ENCODE measurements around the gene REC8. TPM values are rescaled to one million over a fixed set of nuclear protein-coding genes. Genes with fewer than 3 reads are reported as not detected.

The REC8 gene, protein sequence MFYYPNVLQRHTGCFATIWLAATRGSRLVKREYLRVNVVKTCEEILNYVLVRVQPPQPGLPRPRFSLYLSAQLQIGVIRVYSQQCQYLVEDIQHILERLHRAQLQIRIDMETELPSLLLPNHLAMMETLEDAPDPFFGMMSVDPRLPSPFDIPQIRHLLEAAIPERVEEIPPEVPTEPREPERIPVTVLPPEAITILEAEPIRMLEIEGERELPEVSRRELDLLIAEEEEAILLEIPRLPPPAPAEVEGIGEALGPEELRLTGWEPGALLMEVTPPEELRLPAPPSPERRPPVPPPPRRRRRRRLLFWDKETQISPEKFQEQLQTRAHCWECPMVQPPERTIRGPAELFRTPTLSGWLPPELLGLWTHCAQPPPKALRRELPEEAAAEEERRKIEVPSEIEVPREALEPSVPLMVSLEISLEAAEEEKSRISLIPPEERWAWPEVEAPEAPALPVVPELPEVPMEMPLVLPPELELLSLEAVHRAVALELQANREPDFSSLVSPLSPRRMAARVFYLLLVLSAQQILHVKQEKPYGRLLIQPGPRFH
- total RNA-seq: 15.1 and 18.4 TPM in 2 replicates

DNA sequence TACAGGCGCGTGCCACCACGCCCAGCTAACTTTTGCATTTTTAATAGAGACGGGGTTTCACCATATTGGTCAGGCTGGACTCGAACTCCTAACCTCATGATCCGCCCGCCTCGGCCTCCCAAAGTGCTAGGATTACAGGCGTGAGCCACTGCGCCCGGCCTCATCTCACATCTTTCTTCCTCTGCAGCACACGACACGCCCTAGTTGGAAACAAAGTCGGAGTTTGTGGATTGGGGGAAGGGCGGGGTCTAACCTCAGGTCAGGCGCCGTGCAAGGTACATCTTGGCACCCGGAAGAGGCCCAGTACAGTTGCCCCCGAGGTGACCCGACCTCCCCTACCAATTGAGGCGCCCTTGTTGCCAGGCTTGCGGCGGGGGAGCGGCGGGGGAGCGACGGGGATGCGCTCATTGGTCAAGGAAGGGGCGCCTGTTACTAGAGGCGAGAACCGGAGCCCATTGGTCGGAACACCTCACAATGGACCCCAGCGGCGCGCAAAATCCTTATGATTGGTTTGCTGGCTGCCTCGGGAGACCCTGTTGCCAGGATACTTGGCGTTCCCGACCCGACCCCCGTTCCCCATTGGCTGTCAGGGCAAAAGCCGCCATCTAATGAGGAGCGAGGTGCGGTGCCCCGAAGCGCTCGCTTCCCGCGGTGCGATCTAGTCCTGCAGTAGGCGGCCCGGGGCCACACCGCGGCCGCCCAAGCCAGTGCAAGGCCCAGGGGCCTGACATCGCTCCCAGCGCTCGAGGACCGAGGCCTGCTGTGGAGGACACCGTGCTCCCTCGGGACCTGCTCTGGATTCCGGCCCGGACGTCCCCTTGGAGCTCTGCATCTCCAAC is at the start of gene REC8:
Gene REC8 (plus strand): TSS at position 659 of the 839 bp plus-strand sequence. CDS start 473 bp downstream, outside the sequence.

DNA sequence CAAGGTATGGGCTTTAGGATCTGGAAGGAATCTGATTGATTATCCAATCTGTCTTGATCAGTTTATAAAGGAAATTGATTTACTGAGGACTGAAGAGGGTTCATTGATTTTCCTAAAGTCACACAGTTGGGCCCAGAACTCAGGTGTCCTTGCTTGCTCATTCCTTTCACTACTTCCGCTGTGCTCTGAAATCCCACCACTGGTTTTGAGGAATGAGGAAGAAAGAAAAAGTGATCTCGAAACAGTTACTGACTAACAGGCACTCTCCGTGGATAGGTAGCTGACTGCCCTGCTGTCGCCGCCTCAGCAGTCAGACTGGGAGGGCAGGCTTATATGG is 41.5 kb upstream of the REC8 start, which contains the start of gene FITM1:
Gene FITM1 (plus strand): TSS at position 280 of the 337 bp plus-strand sequence. CDS start 905 bp downstream, outside the sequence.

DNA sequence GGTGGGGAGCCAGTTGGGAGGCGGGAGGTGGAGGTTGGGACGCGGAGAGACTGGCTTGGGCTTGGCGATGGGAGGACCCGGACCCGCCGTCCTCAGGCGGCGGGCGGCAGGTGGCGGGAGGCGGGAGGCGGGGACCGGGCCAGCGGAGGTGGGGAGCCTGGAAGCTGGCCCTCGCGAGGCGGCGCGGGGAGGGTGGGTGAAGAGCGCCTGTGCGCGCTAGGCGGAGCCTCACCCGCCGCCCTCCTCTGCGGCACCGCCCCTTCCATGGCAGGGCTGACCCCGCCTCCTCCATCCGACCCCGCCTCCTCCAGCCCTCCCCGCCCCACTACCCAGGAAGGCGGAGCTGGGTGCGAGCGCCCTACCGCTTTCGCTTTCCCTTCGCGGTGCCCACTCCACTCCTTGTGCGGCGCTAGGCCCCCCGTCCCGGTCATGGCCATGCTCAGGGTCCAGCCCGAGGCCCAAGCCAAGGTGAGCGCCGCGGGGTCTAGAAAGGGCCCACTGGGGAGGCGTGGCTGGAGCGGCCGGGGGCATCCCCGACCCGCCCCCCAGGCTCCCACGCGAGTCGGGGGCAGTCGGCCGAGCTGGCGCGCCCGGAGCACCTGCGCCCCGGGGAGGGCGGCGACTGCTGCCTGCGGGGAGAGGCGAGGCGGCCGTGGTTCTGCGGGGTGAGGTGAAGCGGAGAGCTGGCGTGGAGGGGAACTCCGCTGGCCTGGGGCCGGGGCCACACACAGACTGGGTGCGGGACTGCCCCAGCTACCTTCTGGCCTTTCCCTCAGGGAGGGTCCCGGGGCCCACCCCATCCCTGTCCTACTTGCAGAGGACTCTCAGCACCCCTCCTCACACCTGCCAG is 35.8 kb upstream of the REC8 start, which contains the start of gene PSME1:
Gene PSME1 (plus strand): TSS at position 361 of the 850 bp plus-strand sequence. CDS start 69 bp downstream, at position 430.

DNA sequence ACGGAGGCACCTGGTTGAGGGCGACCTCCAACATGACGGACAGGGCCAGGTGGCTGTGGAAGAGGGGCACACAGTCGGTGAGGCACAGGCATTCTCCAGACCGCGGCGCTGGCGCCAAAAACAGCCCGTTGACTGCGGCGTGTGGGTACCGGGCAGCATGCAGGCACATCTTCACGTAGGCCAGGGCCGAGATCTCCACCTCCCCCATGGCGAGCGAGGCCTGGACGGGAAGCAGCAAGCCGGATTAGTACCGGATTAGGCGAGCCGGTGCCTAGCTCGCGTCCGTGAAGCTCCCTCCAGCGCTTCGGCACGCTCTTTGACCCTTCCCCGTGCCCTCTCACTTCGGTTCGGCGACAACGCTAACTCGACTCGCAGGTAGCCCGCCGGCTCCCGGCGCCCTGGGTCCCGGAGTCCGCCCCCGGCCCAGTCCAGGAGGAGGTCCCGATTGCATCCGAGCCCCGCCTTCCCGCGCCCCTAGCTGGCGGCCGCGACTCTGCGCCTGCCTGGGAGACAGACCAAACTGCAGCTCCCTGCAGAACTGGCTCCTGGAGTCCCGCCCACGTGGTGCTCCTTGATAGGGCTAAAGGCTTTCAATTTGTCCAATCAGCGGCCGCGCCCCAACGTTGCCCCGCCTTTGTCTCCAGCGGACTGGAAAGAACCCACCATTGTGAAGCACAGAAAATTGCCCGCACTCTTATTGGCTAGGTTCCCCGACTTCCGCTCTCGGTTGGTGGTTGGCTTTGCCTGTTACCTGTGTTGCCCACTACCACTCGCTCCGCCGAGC is 30.6 kb upstream of the REC8 start, which contains the start of gene EMC9:
Gene EMC9 (minus strand): TSS at position 495 of the 784 bp plus-strand sequence. CDS start 287 bp downstream, at position 208.

DNA sequence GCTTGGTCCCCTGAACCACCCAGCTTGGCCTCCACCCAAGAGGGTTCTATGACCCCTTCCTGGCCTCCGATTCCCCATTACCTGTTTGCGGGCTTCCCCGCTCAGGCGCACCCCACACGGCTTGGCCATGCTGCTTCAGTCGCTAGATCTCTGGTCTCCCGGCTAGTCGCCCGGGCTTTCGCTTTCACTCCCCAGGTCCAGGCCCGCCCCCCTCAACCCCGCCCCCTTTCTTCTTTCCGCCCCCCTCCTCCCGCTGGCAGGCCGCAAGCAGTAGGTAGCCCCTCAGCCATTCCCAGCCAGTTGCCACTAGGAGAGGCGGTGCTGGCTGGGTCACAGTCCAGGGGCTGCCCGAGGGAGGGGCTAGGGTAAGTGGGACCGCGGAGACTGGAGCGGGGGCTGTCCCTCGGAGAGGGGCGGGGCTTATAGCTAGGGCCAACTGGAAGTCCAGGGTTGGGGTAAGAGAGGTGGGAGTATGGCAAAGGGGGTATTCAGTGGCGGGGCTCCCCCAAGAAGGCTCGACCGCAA is 25.4 kb upstream of the REC8 start, which contains the start of gene PSME2:
Gene PSME2 (minus strand): TSS at position 158 of the 525 bp plus-strand sequence. CDS start 29 bp downstream, at position 129.

DNA sequence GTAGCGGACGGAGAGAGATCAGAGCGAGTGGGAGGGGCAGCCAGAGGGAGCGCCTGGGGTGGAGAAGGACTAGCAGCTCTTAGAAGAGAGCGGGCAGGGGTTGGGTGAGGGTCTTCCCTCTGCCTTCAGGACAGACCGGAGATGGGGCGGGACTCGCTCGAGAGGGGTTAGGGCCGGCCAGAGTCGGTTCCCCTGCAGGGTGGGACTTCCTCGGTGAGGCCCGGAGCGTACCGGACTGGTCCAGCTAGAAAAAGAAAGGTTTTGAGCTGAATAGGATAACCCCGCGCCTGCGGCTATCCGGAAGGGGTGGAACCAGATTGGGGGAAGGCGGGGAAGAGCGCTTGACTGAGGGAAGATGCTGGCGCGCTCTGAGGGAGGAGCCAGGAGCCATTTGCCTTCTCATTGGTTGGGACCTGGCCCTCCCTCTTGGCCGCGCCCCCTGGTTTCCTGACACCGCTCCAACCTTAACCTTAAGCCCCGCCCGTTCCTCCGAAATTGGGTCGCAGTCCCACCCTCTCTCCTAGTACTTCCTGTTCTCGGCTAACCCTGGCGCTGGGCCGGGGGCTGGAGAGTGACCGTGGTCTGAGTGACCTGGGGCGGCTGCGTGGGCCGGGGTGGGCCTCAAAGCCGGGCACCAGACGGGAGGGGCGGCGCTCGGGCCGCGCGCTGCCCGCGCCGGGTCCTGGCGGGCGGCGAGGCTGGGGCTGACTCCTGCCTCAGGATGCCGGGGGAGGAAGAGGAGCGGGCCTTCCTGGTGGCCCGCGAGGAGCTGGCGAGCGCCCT is 24.7 kb upstream of the REC8 start, which contains the start of gene RNF31:
Gene RNF31 (plus strand): TSS at position 521 of the 783 bp plus-strand sequence. CDS start 201 bp downstream, at position 722.

DNA sequence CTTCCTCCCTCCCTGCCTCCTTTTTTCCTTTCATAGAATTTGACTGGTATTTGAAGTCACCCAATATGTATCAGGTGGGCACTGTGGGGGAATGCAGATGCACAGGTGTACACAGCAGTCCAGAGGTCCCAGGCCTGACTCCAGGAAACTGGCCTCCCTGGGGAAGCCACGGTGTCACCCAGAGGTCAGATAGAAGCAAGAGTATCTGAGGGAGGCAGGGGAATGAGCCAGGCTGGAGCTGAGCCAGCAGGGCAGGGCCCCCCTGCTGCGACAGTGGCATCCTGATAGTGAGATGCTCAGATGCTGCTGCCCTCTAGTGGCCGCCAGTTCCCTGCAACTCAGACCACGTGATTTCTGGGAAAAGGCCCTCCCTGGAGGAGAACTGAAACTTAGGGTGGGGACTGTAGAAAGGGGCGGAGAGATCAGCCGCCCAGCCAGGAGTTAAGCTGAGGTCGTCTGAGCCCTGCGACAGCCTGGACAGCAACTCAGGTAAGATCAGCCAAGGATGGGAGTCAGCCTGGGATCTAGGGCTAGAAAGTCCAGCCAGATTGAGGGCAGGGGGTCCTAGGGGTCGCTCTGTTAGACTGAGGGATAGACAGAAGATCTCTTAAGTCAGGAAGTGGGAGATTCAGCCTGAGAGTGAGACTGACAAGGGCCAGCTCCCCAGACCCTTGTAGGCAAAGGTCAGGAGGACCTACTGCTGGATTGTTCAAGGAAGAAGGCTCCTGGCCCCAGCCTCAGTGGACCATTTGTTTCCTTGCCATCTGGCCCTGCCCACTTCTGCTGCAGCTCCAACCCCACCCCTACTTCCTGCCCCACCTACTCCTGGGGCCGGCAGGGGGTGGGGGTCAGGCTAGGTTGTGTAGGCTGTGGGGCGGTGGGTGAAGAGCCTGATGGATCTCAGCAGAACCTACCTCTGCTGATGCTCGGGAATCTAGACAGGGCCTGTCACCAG is 10.8 kb upstream of the REC8 start, which contains the start of gene IRF9:
Gene IRF9 (plus strand): TSS at position 416 of the 955 bp plus-strand sequence. CDS start 880 bp downstream, outside the sequence.

DNA sequence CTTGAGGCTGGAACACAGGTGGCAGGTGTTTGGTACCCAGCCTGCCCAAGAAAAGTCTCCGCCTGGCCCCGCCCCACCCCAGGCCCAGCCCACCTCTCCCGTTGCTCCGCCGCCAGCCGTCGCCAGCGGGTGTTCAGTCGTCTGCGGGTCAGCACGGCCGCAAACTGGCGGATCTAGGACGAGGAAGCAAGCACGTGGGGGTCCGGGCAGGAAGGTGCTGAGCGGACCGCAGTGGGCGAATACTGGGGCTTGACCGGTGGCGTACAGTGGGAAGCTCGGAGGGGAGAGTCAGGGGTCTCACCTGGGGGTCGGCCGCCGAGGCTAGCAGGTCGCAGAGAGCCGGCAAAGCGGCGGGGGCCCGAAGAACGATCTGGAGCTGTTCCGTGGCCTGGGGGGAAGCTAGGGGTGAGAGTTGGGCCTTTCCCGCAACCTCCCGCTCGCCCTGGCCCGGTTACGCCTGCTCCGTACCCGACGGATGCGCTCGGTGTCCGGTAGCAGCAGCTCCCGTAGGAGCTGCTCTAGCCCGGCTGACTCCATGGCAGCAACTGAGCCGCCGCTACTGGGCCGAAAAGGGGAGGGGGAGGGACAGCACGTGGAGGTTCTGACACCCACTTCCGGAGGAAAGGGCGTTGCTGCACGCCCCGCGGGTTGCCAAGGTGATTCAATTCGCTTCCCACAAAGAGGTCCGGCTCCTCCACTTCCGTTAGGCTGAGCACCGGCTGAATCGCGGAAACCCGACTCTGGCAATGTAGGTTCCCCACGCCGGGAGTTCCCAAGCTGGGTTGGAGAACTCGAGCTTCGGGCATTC is 16.6 kb downstream of the REC8 start, which contains the start of gene IPO4:
Gene IPO4 (minus strand): TSS at position 566 of the 808 bp plus-strand sequence. CDS start 29 bp downstream, at position 537.

DNA sequence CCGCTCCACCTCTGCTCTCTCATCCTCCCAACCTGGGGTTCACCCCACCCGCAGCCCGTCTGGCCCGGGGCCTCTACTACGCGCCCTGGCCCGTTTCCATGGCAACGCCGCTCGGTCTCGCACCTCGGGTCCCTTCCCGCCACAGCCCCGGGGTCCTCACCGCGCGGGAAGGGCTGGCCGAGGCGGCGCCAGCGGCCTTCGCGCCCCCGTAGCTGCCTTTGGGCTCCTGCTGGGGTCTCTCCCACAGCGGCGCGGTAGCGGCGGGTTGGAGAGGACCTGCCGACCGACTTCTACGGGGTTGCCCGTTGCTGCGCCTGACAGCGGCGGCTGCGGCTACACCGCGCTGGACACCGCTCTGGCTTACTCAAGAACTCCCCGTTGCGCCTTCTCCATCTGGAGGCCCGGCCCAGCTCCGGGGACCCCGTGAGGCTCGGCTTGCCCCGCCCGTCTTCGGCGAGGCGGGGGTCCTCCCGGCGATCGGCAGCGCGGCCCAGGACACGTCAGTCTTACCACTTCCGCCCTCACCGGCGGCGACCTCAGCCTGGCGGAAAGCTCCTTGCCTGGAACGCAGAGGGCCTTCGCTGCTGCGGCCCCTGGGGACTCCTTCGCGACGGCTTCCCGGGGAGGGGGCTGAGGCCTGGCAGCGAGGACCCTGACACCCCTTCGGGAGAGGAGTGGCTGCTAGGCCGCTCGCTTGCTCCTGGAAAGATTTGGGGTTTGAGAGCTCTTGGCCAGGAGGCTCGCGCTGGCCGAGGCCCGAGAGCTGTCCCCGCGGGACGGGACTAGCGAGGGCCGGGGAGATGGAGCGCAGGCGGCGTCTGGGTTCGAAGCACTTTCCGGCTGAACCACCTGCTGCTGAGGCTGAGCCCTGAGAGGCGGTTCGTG is 23.5 kb downstream of the REC8 start, which contains the start of gene TM9SF1:
Gene TM9SF1 (minus strand): TSS at position 256 of the 885 bp plus-strand sequence. CDS start 422 bp downstream, outside the sequence.

DNA sequence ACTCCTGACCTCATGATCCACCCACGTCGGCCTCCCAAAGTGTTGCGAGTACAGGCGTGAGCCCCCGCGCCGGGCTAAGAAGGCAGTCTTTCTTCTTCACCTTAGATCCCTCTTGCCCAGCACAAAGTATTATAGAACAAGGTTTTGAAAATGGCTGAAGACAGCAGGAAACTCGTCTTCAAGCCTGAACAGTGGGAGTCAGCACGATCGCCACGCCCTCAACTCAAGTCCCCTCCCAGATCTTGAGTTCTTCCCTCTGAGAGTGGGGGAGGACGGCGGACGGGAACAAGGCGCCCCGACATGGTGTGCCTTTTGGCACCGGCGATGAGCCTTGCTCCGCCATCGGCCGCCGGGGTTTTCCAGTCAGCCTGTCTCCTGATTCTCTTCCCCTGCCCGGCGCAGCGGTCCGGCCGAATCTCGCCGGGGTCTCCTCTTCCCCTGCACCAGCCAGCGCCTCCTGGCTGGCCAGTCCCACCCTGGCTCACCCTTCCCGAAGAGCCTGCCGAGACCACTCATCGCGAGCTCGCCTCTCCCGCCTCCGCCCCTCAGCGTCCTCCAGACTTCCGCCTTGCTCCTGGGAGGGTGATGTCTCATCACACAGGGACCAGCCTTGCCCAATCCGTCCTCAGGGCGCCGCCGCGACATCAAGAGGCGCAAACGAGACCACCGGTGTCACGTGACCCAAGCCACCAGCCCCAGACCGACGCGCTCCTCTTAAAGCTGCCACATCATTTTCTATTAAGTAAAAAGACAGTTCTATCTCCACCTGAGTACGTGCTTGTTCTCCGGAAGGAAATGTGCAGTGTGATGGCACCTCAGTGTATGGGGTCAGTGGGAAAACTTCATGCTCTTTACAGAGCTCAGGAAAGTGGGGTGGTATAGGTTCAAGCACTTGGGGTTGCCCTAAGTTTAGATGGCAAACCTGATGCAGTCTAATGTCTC is 41.3 kb downstream of the REC8 start, which contains the start of gene CHMP4A:
Gene CHMP4A (minus strand): TSS at position 565 of the 942 bp plus-strand sequence. CDS start 49 bp downstream, at position 516.

DNA sequence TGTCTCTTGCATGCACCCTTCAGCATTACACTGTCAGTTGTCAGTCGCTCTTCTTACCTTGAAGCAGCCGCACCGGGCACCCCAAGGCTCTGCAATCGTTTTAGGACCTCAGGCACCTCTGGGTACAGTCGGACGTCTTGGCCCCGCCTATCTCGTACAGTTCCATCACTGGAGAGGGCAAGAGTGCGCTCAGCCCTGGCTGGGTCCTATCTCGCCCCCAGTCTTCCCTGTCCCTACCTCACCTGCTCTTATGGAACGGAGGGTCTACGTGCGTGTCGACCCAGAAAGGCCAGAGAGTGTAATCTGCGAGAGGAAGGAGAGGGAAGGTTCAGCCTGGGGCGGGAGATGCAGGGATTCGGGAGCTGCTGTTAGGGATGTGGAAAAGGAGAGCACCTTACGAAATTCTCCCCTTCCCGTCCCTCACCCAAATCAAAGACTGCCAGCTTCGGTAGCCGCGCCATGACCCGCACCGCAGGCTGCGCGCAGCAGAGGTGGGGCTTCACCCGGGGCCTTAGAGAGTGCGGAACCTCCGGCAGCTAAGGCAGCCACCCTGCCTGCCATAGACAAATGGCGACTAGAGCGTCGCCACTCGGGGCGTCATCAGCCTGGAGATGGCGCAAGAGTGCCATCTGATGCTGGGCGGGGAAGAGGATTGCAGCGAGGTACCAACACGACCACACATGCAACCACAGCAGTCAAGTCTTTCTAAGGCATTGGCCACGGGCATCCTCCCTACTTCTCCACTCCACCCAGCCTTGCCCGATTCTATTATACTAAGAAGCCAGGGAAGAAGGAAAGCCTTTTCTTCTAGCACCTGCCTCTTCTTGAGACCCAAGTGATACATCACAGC is 43.8 kb downstream of the REC8 start, which contains the start of gene MDP1:
Gene MDP1 (minus strand): TSS at position 572 of the 850 bp plus-strand sequence. CDS start 111 bp downstream, at position 461.

